Measurements from ENCODE around the gene TAB2.

DNA sequence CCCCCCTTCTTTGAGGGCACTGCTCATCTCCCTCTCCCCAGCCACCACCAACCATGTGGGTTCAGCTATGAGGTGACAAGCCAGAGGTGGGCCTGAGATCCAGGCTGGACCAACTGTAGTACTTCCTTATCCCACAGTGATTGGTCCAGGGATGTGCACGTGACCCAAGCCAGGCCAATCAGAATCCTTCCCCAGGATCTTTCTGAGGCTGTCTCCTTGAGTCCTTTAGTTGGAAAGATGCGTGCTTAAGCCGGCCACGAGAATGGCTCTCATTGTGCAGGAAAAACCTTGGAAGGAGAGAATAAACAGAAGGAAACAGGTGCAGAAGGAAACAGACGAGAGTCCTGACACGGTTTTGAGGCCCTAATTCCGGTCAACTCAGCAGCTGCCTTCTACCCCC, 128.1 kb downstream of the TAB2 start:
- no peak for TF ChIP-seq POLR2A (IDR thresholded peaks at IDR 0.05)
- TF ChIP-seq, protein P1, sequence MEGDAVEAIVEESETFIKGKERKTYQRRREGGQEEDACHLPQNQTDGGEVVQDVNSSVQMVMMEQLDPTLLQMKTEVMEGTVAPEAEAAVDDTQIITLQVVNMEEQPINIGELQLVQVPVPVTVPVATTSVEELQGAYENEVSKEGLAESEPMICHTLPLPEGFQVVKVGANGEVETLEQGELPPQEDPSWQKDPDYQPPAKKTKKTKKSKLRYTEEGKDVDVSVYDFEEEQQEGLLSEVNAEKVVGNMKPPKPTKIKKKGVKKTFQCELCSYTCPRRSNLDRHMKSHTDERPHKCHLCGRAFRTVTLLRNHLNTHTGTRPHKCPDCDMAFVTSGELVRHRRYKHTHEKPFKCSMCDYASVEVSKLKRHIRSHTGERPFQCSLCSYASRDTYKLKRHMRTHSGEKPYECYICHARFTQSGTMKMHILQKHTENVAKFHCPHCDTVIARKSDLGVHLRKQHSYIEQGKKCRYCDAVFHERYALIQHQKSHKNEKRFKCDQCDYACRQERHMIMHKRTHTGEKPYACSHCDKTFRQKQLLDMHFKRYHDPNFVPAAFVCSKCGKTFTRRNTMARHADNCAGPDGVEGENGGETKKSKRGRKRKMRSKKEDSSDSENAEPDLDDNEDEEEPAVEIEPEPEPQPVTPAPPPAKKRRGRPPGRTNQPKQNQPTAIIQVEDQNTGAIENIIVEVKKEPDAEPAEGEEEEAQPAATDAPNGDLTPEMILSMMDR (IDR thresholded peaks at IDR 0.05) = no peak
- no peak for TF ChIP-seq POLR2AphosphoS5 (IDR thresholded peaks at IDR 0.05)
